ENCODE results near the gene RNPEP.
"Not testable (repeated sequence)": the region's sequence is repeated elsewhere in the genome, so short reads cannot be mapped to it uniquely, and the experiment has no call there.

Gene RNPEP

DNA sequence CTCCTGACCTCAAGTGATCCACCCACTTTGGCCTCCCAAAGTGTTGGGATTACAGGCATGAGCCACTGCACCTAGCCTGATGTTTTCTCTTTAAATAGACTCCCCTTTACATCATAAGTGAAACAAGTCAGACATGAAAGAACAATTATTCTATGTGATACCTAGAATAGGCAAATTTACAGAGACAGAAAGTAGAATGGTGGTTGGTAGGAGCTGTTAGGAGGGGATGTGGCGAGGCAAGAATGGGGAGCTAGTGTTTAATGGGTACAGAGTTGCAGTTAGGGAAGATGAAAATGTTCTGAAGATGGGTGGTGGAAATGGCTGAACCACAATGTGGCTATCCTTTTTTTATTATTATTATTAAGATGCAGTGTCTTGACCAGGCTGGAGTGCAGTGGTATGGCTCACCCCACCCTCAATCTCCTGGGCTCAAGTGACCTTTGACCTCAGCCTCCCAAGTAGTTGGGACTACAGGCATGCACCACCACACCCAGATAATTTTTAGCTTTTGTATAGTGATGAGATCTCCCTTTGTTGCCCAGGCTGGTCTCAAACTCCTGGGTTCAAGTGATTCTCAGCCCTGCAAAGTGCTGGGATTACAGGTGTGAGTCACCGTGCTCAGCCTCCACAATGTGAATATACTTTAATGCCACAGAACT is 56.4 kb downstream of the RNPEP start:
- no peak for DNase-seq

DNA sequence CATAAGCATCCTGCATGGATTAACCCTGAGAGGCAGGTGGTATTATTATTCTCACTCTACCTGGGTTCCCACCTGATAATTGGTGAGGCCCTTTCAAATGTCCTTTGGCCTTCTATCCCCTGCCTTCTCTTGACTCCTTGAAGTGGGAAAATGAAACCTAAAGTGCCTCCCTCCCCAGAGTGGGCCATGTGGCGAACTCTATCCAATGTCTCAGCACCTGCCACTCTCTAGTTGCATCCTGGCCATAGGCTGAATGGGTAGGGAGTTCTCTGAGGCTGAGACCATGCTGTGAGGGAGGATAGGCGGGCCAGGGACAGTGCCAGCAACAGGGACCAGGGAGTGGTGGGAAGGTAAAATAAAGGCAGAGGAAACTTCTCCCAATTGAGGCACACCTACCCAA is 63.3 kb downstream of the RNPEP start:
- DNase-seq, result peak; percentile 42

DNA sequence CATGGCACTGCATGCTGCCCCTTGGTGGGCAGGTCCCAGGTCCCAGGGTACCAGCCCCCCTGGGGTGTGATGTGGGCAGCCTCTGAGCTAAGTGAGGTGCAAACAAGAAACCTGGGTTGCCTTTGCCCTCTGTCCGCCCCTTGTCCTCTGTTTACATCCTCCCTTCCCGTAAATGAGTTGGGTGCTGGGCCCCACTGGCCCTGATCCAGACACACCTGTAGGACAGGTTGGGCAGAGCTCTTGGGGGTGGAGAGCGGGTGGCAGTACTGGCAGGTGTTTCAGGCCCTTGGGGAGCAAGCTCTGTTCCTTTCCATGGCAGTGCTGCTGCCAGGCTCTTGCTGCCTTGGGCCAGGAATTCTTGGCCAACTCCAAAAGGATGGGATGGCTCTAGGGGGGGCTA is 63.8 kb downstream of the RNPEP start:
- peak; percentile 89 for DNase-seq

DNA sequence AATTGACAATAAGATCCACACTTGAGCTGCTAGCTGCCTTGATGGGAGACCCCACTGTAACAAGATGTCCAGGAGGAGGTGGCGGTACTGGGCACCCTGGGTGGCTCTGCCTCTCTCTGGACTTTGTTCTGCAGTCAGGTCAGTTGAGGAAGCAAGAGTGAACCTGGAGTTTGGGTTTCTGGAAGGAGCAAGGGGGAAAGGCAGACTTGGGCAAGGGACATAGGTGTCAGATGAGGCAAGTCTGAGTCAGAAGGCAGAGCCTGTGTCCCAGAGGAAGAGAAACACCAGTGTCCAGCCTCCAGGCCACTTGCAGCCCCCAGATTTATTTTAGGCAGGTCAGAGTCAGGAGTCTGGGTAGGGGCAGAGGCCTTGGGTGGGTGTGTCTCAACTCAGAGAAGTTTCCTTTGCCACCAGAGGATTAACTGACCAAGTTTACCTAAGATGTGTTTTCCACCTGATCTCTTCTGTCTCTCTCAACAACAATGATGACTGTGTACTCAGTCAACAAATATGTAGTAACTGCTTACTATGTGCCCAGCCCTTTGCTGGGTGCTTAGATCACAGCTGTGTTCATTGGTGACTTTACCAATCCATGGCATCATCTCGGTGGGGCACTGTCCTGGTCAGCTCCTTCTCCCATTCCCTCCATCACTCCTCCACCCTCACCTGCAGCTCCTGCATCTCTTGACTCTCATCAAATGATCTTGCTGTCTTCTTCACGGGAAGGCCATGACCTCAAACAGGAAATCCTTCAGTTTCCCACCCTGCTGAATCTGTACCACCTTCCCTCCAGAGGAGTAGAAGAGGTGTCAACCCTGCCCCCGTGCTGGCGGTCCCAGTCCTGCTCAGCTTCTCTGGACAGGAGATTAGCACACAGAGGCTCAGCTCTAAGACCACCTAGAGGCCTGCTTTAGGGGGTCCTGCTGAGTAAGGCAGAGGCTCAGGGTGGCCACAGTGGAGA is 64.6 kb downstream of the RNPEP start:
- peak; percentile 35 for DNase-seq

DNA sequence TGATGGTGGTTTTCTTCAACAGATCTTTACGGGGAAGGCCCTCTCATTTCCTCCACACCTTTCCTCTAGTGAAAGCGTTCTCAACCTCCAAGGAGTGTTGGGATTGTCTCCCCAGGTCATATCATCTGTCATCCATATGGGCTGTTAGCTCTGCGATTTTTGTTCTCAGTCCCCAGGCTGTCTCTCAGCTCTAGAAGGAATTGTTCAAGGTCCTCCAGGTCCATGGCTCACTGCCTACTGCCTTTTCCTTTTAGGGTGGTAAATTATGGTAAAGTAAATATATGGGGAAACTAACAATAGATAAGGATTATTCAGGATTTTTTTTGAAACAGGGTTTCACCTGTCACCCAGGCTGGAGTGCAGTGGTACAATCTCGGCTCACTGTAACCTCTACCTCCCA is 65.5 kb downstream of the RNPEP start:
- DNase-seq, result no peak

DNA sequence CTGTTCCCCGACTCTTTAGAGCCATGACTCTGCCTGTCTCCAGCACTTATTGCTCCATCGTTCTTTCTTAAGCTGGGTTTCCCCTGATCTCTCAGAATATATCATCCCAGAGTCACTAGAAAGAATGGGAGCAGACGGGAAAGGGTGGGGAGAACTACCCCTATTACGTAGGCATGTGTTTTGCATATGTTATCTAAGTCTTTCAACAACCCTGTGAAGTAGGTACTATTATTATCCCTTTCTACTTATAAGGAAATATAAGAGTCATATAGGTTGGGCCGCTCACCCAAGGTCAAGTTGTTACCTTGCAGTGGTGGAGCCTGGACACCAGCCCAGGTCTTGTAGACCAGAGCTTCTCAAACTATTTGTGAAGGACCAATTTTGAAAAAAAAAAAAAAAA is 66.7 kb downstream of the RNPEP start:
- DNase-seq, result no peak

DNA sequence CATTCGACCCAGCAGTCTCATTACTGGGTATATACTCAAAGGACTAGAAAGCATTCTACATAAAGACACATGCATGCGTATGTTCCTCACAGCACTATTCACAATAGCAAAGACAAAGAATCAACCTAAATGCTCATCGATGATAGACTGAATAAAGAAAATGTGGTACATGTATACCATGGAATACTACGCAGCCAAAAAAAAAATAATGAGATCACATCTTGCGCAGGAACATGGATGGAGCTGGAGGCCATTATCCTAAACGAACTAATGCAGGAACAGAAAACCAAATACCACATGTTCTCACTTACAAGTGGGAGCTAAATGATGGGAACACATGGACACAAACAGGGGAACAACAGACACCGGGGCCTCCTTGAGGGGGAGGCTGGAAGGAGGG is 71.6 kb downstream of the RNPEP start:
- DNase-seq, result no peak

DNA sequence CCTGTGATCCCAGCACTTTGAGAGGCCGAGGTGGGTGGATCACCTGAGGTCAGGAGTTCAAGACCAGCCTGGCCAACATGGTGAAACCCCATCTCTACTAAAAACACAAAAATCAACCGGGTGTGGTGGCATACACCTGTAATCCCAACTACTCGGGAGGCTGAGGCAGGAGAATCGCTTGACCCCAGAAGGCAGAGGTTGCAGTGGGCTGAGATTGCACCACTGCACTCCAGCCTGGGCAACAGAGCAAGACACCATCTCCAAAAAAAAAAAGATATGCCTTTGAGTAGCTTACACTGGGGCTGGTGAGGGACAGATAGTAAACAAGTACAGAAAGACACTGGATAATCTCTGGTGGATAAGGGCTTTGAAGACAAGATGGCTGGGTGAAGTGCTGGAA is 72.2 kb downstream of the RNPEP start:
- DNase-seq, result not testable (repeated sequence)
